NCI-H1105 (cell line): ENCODE measurements around the gene PLCD4.

Experiments used
- DNase-seq: peaks from one replicate; lab custom pipeline; 2025; lab: John Stamatoyannopoulos, UW

The PLCD4 gene

GRCh38 chr2:218607436-218608115 is at the start of gene PLCD4:
Gene PLCD4 (plus strand): TSS chr2:218607899. CDS start chr2:218615740, 7,841 bp downstream.
- no peak for DNase-seq

- DNase-seq: no peak
Measured at GRCh38 chr2:218557941-218558340, 49.8 kb upstream of the PLCD4 start.

DNA sequence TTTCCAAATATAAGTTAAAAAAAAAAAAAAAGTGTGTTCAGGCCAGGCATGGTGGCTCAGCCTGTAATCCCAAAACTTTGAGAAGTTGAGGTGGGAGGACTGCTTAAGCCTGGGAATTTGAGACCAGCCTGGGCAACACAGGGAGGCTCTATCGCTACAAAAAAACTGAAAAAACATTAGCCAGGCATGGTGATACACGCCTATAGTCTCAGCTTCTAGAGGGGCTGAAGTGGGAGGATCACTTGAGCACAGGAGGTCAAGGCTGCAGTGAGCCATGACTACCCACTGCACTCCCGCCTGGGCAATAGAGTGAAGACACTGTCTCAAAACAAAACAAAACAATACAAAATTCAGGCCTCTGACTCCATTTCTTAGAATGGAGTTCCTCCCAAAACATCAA is 48.7 kb upstream of the PLCD4 start:
- no peak for DNase-seq

GRCh38 chr2:218564056-218564455 is 43.6 kb upstream of the PLCD4 start:
- no peak for DNase-seq

GRCh38 chr2:218566296-218566695 is 41.4 kb upstream of the PLCD4 start:
- no peak for DNase-seq

- peak; percentile 56 for DNase-seq
Measured at GRCh38 chr2:218567797-218568189, 39.9 kb upstream of the PLCD4 start.

GRCh38 chr2:218568190-218569037 is 39.3 kb upstream of the PLCD4 start, which contains the start of the genes CNOT9 and USP37:
Gene CNOT9 (plus strand): TSS chr2:218568839. CDS start chr2:218568955, 116 bp downstream.
Gene USP37 (minus strand): TSS chr2:218568351. CDS start chr2:218558653, 9,698 bp downstream.
- DNase-seq: peak; percentile 95

GRCh38 chr2:218569038-218569431 is 38.7 kb upstream of the PLCD4 start:
- no peak for DNase-seq

DNA sequence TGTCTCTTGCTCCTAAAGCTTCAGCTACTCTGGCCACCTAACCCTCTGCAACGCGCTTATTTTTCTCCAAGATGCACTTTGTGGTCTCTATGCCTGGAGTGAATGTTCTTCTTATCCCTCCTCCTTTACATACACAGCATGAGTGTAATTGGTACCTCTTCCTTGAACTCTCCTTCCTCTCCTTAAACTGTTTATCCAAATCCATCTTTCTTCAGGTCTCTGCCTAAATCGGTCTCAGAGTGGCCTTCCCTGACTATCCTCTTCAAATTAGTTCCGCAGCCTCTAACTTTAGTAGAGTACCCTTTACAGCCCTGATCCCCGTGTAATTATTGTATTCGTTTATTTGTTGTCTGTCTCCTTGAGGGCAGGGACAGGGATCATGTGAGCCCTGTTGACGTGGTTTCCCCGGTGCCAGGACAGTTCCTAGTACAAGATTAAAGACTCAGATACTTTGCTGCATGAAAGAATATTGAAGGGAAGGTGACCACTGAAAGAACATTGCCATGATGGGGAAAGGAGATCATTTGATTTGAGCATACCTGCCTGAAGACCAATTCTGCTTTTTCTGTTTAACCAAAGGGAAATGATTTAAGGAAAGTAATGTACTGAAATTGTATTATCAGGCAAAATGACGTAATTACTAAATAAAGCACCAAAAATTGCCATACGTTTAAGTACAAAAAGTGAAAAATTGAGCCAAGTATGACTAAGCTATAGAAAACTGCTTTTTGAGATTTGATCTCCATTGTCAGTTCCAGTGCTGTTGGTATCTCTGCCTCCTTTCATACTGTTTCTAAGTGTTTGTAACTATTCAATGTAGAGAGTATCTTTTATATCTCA is 37.8 kb upstream of the PLCD4 start:
- no peak for DNase-seq

- no peak for DNase-seq
Measured at GRCh38 chr2:218570850-218571249, 36.8 kb upstream of the PLCD4 start.

GRCh38 chr2:218576854-218577253 is 30.8 kb upstream of the PLCD4 start:
- no peak for DNase-seq

- no peak for DNase-seq
Measured at GRCh38 chr2:218577482-218578220, 30.0 kb upstream of the PLCD4 start.

DNA sequence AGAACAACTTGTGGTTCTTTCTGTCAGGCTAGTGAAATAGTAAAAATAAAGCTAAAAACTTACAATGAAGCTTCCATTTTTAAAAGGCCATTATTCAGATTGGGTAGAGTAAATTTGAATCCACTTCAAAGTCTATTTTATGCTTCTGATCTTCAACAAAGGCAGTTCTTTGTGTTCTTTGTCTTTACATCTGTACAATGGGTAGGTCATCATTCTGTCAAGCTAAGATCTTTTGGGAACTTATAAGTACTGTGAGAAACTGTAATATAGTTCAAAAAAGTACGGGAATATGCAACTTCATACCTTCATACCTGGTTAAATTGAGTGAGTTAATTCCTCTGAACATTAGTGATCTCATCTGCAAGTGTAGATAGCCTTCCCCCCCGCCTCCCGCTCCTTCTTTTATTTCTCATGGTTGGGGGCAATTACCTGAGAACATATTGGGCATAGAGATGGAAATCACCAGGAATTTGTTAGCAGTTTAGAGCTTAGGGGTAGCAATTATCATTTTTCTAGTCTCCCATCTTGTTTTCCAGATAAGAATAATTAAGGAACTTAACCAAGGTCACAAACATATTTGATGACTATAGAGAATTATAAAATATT is 29.3 kb upstream of the PLCD4 start:
- DNase-seq: no peak

- no peak for DNase-seq
Measured at GRCh38 chr2:218582076-218582475, 25.6 kb upstream of the PLCD4 start.

DNA sequence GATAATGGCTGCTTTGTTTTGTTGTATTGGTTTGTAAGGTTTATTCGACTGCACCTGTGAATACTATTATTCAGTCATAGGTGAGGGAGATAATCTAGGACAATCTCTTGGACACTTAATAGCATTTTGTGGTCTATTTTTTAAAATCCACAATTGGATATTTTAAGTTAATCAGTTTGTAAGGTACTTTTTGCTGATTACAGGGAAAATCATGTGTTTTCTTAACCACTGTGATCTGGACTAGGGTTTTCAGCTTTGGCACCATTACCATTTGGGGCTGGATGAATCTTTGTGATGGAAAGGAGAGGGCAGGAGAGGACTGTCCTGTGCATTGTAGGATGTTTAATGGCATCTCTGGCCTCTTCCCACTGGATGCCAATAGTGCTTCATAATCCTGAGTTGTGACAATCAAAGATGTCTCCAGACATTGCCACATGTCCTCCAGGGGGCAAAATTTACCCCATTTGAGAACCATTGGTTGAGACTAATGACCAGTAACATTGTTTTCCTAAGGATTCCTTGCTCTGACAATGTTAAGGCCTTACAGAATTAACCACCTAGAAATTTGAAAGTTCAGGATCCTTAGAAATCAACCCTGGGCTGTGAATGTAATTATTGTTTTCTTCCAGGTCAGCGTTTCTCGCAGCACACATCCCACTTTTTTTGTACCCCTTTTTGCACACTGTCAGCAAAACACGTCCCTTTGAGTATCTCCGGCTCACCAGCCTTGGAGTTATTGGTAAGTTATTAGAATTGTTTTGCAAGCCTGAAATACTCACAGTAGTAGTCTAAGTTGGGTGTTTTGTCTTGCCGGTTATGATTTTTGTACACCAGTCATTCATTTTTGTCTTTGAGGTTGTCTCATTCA is 23.5 kb upstream of the PLCD4 start:
- no peak for DNase-seq

- DNase-seq: no peak
Measured at GRCh38 chr2:218585541-218585940, 22.2 kb upstream of the PLCD4 start.

DNA sequence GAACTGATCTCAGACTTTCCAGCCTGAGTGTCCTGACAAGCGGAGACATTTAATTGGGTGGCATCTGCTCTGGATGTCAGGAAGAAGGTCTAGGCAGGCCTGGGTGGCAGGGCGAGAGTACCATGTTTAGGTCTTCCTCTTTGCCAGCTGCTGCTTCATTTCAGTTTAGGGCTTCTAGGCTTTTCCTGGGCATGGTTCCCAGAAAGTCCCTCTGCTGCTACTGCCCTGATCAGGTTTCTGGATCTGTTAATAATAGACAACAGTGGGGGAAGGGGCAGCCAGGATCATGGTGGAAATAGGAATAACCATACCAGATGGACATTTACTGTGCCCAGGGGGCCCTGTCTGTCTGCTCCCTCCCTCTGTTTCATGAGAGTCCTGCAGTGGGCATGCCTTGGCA is 2.3 kb upstream of the PLCD4 start:
- DNase-seq: peak; percentile 16

DNA sequence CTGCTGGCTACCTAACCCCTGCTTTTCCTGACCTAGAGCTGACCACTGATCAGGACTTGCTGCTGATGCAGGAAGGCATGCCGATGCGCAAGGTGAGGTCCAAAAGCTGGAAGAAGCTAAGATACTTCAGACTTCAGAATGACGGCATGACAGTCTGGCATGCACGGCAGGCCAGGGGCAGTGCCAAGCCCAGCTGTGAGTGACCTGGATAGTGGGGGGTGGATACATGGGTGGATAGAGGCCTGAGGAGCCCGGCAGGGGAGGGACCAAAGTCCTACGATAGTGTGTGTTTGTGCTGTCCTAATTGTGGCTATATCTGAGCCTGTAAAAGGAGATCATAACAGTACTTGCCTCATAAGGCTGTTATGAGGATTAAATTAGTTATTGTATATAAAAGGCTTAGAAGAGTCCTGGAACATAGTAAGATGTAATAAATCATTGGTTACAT is 8.2 kb downstream of the PLCD4 start:
- DNase-seq: no peak

GRCh38 chr2:218618102-218618860 is 10.6 kb downstream of the PLCD4 start:
- DNase-seq: no peak
